ENCODE measurements around the gene YJEFN3. TPM values are rescaled to one million over a fixed set of nuclear protein-coding genes. Genes with fewer than 3 reads are reported as not detected.
A peak's percentile ranks its signal among the peaks of the same experiment; 100 is the strongest.

Gene YJEFN3
- total RNA-seq, 1 experiment from 2014 or later, result 11.1 TPM

- H3K27ac Mint-ChIP-seq, result no peak overlapping the region
- no peaks in the 10 kb centered on the region for H3K36me3 Mint-ChIP-seq
- DNase-seq (ENCODE audit: low spot score), result no peak
- POLR2A ChIA-PET, result no interaction called here
- CTCF ChIA-PET, result interaction anchor here (1.1 to 2.5 kb wide), 2 partner anchors 27 to 28 kb away, joined by 3 to 16 read pairs; no protein-coding TSS in a partner anchor
- no peaks in the 10 kb centered on the region for H3K9me3 Mint-ChIP-seq
- no peak overlapping the region for H3K4me3 Mint-ChIP-seq
- no peak for TF ChIP-seq ZBTB43 (CRISPR knock-in tag; IDR thresholded peaks at IDR 0.05)
- TF ChIP-seq ARID4B (CRISPR knock-in tag; IDR thresholded peaks at IDR 0.05; ENCODE audit: borderline replicate concordance), result no peak
- no peak for TF ChIP-seq CREM (CRISPR knock-in tag; IDR thresholded peaks at IDR 0.05)
- TF ChIP-seq NR2C2 (CRISPR knock-in tag; IDR thresholded peaks at IDR 0.05), result no peak
- TF ChIP-seq AFF4 (CRISPR knock-in tag; IDR thresholded peaks at IDR 0.05; ENCODE audit: borderline replicate concordance), result no peak
- TF ChIP-seq NR3C1 (CRISPR knock-in tag; conservative IDR thresholded peaks at IDR 0.05; ENCODE audit: low read depth), result no peak
- TF ChIP-seq ZNF232 (CRISPR knock-in tag; IDR thresholded peaks at IDR 0.05), result no peak
- no peak for TF ChIP-seq SOX15 (CRISPR knock-in tag; IDR thresholded peaks at IDR 0.05)
- TF ChIP-seq TP53 (CRISPR knock-in tag; IDR thresholded peaks at IDR 0.05), result no peak
- no peak for TF ChIP-seq HMGA2 (CRISPR knock-in tag; IDR thresholded peaks at IDR 0.05)
- TF ChIP-seq RORB (CRISPR knock-in tag; IDR thresholded peaks at IDR 0.05), result no peak
- TF ChIP-seq TEAD1 (CRISPR knock-in tag; IDR thresholded peaks at IDR 0.05), result no peak
- TF ChIP-seq IRF1 (CRISPR knock-in tag; IDR thresholded peaks at IDR 0.05), result no peak
- H3K27me3 Mint-ChIP-seq (ENCODE audit: low read depth), result no peaks in the 10 kb centered on the region
- no peak for ATAC-seq
- no peaks in the 10 kb centered on the region for H3K4me1 Mint-ChIP-seq
Observed at GRCh38 chr19:19581391-19581790, 52.7 kb downstream of the YJEFN3 start.

- ATAC-seq, result no peak
- CTCF ChIA-PET, result interaction anchor here (2.5 kb wide), 1 partner anchor 28 kb away, joined by 16 read pairs; no protein-coding TSS in a partner anchor
- TF ChIP-seq PREB (CRISPR knock-in tag; IDR thresholded peaks at IDR 0.05; ENCODE audit: borderline replicate concordance) (no peak), ZNF121 (CRISPR knock-in tag; IDR thresholded peaks at IDR 0.05) (no peak), ERG (CRISPR knock-in tag; IDR thresholded peaks at IDR 0.05) (no peak), EMX1 (CRISPR knock-in tag; IDR thresholded peaks at IDR 0.05) (no peak), E2F4 (CRISPR knock-in tag; IDR thresholded peaks at IDR 0.05; ENCODE audit: borderline replicate concordance, low read depth) (no peak), GTF2I (CRISPR knock-in tag; conservative IDR thresholded peaks at IDR 0.05) (no peak), CBFB (CRISPR knock-in tag; IDR thresholded peaks at IDR 0.05; ENCODE audit: low read depth) (no peak)
Observed at GRCh38 chr19:19582471-19582870, 53.8 kb downstream of the YJEFN3 start.

More at GRCh38 chr19:19582471-19582870, 53.8 kb downstream of the YJEFN3 start:
- DNase-seq (ENCODE audit: low spot score), result no peak
- peak overlapping the region; percentile 39; the same call in 1 of the 2 replicates for H3K27ac Mint-ChIP-seq
- POLR2A ChIA-PET, result no interaction called here
- no peaks in the 10 kb centered on the region for H3K36me3 Mint-ChIP-seq
- H3K4me1 Mint-ChIP-seq, result no peaks in the 10 kb centered on the region
- no peaks in the 10 kb centered on the region for H3K9me3 Mint-ChIP-seq
- no peaks in the 10 kb centered on the region for H3K27me3 Mint-ChIP-seq (ENCODE audit: low read depth)
- H3K4me3 Mint-ChIP-seq, result no peak overlapping the region
